ENCODE measurements around the gene NQO2. TPM values are rescaled to one million over a fixed set of nuclear protein-coding genes. Genes with fewer than 3 reads are reported as not detected.

The NQO2 gene
- total RNA-seq, 2 experiments from 2014 or later = 23.8 to 24.7 TPM

- POLR2A ChIA-PET = interaction anchor here (0.6 to 1.5 kb wide), 3 partner anchors 17 to 469 kb away, joined by 3 to 4 read pairs (median 3); no protein-coding TSS in a partner anchor
- ATAC-seq = peak; percentile 58
Observed at GRCh38 chr6:3031857-3032640, 32.4 kb downstream of the NQO2 start.

GRCh38 chr6:3032986-3033385 is 33.3 kb downstream of the NQO2 start:
- ATAC-seq (no peak), DNase-seq (no peak)
- TF ChIP-seq CTCF (IDR thresholded peaks at IDR 0.05) = no peak
- Mint-ChIP-seq H3K27me3 (peaks cover 3% of the 10 kb centered on the region), H3K36me3 (ENCODE audit: low read depth) (no peaks in the 10 kb centered on the region), H3K4me3 (no peak overlapping the region), H3K27ac (no peak overlapping the region), H3K4me1 (ENCODE audit: low read depth) (peaks cover 7% of the 10 kb centered on the region), H3K9me3 (no peaks in the 10 kb centered on the region)
- CTCF ChIA-PET = no interaction called here
- intact Hi-C loops (cut with micrococcal nuclease) = no loop called here
- POLR2A ChIA-PET = no interaction called here

More at GRCh38 chr6:3031857-3032640, 32.4 kb downstream of the NQO2 start:
- Mint-ChIP-seq H3K4me1 (ENCODE audit: low read depth) (peaks cover 12% of the 10 kb centered on the region), H3K27ac (no peak overlapping the region), H3K9me3 (no peaks in the 10 kb centered on the region), H3K27me3 (peaks cover 3% of the 10 kb centered on the region), H3K4me3 (no peak overlapping the region), H3K36me3 (ENCODE audit: low read depth) (peaks cover 1% of the 10 kb centered on the region)
- peak; percentile 46 for DNase-seq
- intact Hi-C loops (cut with micrococcal nuclease) = no loop called here
- TF ChIP-seq CTCF (IDR thresholded peaks at IDR 0.05) = no peak
- CTCF ChIA-PET = interaction anchor here (0.8 to 1.3 kb wide), 2 partner anchors 22 to 27 kb away, joined by 3 read pairs; no protein-coding TSS in a partner anchor

GRCh38 chr6:3033652-3034051 is 34.0 kb downstream of the NQO2 start:
- DNase-seq (no peak), ATAC-seq (no peak)
- Mint-ChIP-seq H3K36me3 (ENCODE audit: low read depth) (no peaks in the 10 kb centered on the region), H3K4me3 (no peak overlapping the region), H3K9me3 (no peaks in the 10 kb centered on the region), H3K27ac (no peak overlapping the region), H3K4me1 (ENCODE audit: low read depth) (peaks cover 2% of the 10 kb centered on the region), H3K27me3 (peaks cover 3% of the 10 kb centered on the region)
- no peak for TF ChIP-seq CTCF (IDR thresholded peaks at IDR 0.05)
- ChIA-PET CTCF (interaction anchor here (0.6 kb wide), 1 partner anchor 9 kb away, joined by 3 read pairs; no protein-coding TSS in a partner anchor), POLR2A (no interaction called here)
- intact Hi-C loops (cut with micrococcal nuclease) = no loop called here

GRCh38 chr6:3035397-3035796 is 35.7 kb downstream of the NQO2 start:
- Mint-ChIP-seq H3K9me3 (no peaks in the 10 kb centered on the region), H3K27me3 (no peaks in the 10 kb centered on the region), H3K4me1 (ENCODE audit: low read depth) (peaks cover 2% of the 10 kb centered on the region), H3K27ac (no peak overlapping the region), H3K4me3 (no peak overlapping the region), H3K36me3 (ENCODE audit: low read depth) (no peaks in the 10 kb centered on the region)
- ChIA-PET POLR2A (interaction anchor here (0.9 to 1.2 kb wide), 2 partner anchors 8 to 18 kb away, joined by 3 to 5 read pairs; no protein-coding TSS in a partner anchor), CTCF (interaction anchor here (1.7 kb wide), 1 partner anchor 239 kb away, joined by 3 read pairs; no protein-coding TSS in a partner anchor)
- no peak for DNase-seq
- intact Hi-C loops (cut with micrococcal nuclease) = no loop called here
- no peak for TF ChIP-seq CTCF (IDR thresholded peaks at IDR 0.05)
- no peak for ATAC-seq
